Measurements from ENCODE around the gene SLC9A8. TPM values are rescaled to one million over a fixed set of nuclear protein-coding genes. Genes with fewer than 3 reads are reported as not detected.

The SLC9A8 gene
- total and polyA plus RNA-seq, 2 of the 8 experiments (the other 6 are each of a cell fraction or from before 2014, with no cell fraction given), result 3.2 to 6.2 TPM

- TF ChIP-seq ATF3 (IDR thresholded peaks at IDR 0.05; ENCODE audit: insufficient read depth, low read depth, low read length) (no peak), GABPA (IDR thresholded peaks at IDR 0.05; ENCODE audit: borderline replicate concordance, insufficient read depth, low read length) (no peak), RFX5 (IDR thresholded peaks at IDR 0.05; ENCODE audit: borderline replicate concordance, low read depth, low read length) (no peak)
Observed at GRCh38 chr20:49889935-49890333, 77.3 kb downstream of the SLC9A8 start (continued).

Measured in H1 (cell line).